Measurements from ENCODE around the gene HOXC12. TPM values are rescaled to one million over a fixed set of nuclear protein-coding genes. Genes with fewer than 3 reads are reported as not detected.

Gene HOXC12
- total and polyA plus RNA-seq, 4 donors, result not detected

GRCh38 chr12:53991077-53991460, 36.4 kb downstream of the HOXC12 start (continued):
- TF ChIP-seq FOXA2 (IDR thresholded peaks at IDR 0.05) (no peak), RAD21 (IDR thresholded peaks at IDR 0.05) (no peak), ATF3 (IDR thresholded peaks at IDR 0.05) (no peak), SP1 (IDR thresholded peaks at IDR 0.05) (no peak), CTCF (IDR thresholded peaks at IDR 0.05; ENCODE audit: low read depth, low read length, missing input control) (no peak)

- Histone ChIP-seq H3K27me3 (ENCODE audit: control insufficient read depth in 4 of 4, insufficient read depth in 4 of 4, low read length in 3 of 4) (peaks cover 4 to 43% (median 28%) of the 10 kb centered on the region in 4 donors), H3K36me3 (ENCODE audit: control insufficient read depth in 4 of 4, insufficient read depth in 3 of 4, low read depth in 1 of 4, low read length in 3 of 4) (no peaks in the 10 kb centered on the region), H3K4me3 (ENCODE audit: low read depth in 1 of 3, low read length in 3 of 3) (no peak overlapping the region), H3K9ac (ENCODE audit: low read depth in 1 of 2, low read length in 2 of 2) (no peak overlapping the region), H3K27ac (ENCODE audit: low read depth in 1 of 2, low read length in 2 of 2) (no peak overlapping the region), H3K4me1 (ENCODE audit: control insufficient read depth in 4 of 4, insufficient read depth in 4 of 4, low read length in 3 of 4) (peaks cover 9 to 21% (median 18%) of the 10 kb centered on the region in 4 donors), H3K9me3 (ENCODE audit: control insufficient read depth in 4 of 4, low read length in 3 of 4) (no peaks in the 10 kb centered on the region)
- 32% methylated on average over 7 of the region's 7 CpGs for WGBS
- TF ChIP-seq JUND (IDR thresholded peaks at IDR 0.05) (no peak), REST (IDR thresholded peaks at IDR 0.05) (no peak), YY1 (IDR thresholded peaks at IDR 0.05) (no peak), FOXA2 (IDR thresholded peaks at IDR 0.05) (no peak), CTCF (IDR thresholded peaks at IDR 0.05; ENCODE audit: low read depth, low read length, missing input control) (no peak), HNF4A (conservative IDR thresholded peaks at IDR 0.05) (no peak), EGR1 (IDR thresholded peaks at IDR 0.05; ENCODE audit: low read depth in 2 of 2) (no peak), GABPA (IDR thresholded peaks at IDR 0.05 in 1 of 2, conservative IDR thresholded peaks at IDR 0.05 in 1 of 2) (no peak), ZBTB33 (IDR thresholded peaks at IDR 0.05) (no peak), RXRA (IDR thresholded peaks at IDR 0.05) (no peak), FOXA1 (IDR thresholded peaks at IDR 0.05) (no peak)
- no peak for DNase-seq (ENCODE audit: low spot score)
These were observed 37.7 kb downstream of the HOXC12 start for GRCh38 chr12:53992377-53992889.

Measured in liver (tissue), 9 donors.